NCI-H146 treated with DMSO at 0.1 percent for 48 hours (cell line): ENCODE measurements around the gene GRIPAP1.

Source experiments
- DNase-seq: peaks from one replicate; lab custom pipeline; 2025; ENCODE audit not compliant: unreplicated experiment; lab: John Stamatoyannopoulos, UW

Gene GRIPAP1, protein sequence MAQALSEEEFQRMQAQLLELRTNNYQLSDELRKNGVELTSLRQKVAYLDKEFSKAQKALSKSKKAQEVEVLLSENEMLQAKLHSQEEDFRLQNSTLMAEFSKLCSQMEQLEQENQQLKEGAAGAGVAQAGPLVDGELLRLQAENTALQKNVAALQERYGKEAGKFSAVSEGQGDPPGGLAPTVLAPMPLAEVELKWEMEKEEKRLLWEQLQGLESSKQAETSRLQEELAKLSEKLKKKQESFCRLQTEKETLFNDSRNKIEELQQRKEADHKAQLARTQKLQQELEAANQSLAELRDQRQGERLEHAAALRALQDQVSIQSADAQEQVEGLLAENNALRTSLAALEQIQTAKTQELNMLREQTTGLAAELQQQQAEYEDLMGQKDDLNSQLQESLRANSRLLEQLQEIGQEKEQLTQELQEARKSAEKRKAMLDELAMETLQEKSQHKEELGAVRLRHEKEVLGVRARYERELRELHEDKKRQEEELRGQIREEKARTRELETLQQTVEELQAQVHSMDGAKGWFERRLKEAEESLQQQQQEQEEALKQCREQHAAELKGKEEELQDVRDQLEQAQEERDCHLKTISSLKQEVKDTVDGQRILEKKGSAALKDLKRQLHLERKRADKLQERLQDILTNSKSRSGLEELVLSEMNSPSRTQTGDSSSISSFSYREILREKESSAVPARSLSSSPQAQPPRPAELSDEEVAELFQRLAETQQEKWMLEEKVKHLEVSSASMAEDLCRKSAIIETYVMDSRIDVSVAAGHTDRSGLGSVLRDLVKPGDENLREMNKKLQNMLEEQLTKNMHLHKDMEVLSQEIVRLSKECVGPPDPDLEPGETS

DNA sequence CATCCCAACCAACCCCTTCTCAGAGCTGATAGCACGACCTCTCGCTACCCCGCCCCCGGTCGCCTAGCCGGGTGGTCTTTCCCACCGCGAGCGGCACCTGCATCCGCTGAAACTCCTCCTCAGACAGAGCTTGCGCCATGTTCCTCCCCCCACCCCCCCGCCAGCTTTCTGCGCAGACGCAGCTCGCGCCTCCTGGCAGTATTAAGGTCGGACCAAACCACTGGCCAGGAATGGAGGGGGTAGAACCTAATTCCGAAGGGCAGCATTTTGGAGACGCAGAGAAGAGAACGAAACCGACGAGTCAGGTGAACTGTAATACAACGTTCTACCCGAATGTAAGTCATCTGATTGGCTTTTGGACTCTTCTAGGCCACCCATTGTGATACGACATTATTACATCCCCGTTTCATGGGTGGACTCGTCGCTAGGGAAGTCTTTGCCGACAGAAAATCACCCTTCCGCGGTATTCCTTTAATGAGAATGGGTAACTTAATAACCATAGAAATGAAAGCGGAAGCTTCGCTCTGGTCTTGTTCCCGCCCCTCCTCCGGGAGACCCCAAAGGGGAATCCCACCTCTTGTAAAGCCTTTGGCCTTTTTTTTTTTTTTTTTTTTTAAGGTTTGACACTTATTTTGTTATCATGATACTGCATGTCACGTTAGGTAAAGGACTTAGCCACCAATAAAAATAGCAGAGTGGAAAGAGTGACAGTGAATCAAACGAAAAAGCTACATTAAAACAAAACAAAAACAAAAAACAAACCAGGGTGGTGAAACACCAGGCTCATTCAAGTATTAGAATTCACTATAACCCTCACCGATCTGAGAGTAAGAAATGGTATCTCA, at the start of gene GRIPAP1:
Gene GRIPAP1 (minus strand): TSS at position 174 of the 845 bp plus-strand sequence. CDS start 35 bp downstream, at position 139.
- peak; percentile 79 for DNase-seq

DNA sequence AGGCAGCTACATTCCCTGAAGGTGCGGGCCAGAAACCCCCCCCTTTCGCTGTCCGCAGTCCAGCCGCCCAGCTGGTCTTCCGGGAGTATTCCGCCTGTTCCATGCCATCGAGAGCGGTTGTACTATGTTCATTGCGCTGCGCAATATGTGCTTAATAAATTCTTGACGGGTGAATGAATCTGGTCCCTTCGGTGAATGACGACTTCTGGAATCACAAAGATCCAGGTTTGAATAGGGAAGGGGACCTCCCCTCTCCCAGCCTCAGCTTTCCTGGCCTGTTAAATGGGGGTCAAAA, 41.9 kb upstream of the GRIPAP1 start:
- DNase-seq = no peak

DNA sequence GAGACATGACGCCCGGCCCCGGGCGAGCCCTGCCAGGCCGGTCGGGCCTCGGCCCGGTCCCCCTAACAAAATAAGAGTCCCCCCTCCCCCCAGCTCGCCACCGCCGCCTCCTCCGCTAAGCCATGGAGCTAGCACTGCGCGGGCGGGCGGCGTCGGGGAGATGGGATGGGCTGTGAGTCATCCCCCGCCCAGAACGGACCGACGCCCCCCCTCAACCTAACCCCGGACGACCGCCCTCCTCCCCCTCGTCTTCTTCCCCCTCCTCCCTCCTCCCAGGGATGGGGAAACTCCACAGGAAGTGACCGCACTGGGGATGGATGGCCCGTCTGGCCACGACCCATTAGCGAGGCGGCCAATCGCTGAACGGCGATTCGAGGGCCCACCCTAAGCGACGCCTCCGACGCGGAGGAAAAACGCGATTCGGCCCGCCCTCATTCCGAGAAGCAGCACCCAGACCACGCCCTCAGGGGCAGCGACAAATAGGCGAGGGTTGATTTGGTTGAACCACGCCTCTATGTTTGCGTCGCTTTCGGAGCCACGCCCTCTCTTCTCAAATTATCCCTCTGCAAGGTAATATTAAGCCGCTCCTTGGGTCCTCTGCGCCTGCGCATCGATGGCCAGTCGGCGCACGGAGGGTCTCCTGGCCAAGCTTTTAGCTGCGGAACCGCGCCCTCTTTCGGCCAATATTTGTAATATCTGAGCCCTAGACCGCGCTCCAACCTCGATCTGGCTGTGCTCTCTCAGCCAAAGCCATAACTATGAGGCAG, 41.3 kb upstream of the GRIPAP1 start, which contains the start of gene TFE3:
Gene TFE3 (minus strand): TSS at position 138 of the 767 bp plus-strand sequence. CDS start 131 bp downstream, at position 7.
- peak; percentile 94 for DNase-seq

DNA sequence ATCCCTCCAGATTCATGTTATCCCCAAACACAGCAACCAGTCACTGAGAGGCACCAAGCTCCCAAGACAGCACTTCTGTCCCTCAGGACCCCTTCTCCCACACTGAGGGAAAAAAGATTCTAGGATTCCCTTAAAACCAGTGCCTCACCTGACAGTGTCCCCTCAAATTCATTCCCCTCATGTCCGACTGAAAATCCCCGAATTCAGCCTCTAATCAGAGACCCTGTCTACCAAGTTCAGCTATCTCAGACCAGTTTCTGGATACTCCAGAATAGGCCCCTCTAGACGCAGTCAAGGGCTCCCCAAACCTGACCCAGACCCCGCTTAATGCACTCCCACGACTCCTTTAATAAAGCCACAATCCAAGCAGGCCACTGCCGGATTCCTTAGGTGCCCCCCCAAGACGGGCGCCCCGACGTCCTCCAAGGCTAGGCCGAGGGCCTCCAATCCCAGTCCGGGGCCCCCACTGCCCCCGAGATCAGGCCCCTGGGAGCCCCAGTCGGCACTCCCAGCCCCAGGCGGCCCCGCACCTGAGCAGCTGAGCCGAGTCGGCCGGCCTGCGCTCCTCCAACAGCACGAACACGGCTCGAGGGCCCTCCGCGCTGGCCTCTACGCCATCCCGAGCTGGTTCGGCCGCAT, 40.6 kb upstream of the GRIPAP1 start:
- no peak for DNase-seq

DNA sequence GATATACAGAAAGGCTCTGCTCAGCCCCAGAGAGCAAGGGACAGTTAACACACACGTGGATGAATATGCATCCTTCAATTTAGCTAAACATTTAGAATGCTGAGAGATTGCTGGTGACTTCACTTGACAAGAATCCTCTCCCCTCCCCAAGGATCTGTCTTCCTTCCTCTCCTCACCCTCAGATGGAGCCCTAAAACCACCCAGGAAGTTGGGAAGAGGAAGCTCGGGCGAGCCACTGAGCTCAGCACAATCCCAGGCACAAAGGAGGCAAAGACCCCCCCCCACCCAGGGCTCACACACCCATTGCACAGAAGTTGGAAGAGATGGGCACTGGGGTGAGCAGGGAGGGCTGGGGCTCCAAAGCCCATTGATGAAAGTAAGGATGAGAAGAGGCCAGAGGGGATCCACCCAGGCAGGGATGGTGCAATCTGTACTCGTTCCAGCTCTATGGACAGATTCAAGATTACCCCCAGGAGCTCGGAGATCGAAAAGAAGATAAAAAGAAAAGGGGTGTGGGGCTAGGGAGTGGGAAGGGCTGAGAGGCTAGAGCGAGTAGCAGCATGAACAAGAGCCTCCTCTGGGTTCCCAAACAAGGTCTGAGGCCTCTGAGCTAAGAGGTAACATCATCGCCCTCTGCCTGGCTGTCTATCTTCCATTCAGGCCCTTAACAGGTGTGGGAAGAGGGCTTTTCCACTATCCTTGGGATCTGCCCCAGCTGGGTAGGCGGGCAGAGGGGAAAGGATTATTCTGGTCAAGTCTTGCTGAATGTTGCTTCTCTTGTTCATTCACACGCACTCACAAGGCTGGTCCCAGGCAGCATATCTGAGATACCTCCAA, 39.9 kb upstream of the GRIPAP1 start:
- DNase-seq = no peak

DNA sequence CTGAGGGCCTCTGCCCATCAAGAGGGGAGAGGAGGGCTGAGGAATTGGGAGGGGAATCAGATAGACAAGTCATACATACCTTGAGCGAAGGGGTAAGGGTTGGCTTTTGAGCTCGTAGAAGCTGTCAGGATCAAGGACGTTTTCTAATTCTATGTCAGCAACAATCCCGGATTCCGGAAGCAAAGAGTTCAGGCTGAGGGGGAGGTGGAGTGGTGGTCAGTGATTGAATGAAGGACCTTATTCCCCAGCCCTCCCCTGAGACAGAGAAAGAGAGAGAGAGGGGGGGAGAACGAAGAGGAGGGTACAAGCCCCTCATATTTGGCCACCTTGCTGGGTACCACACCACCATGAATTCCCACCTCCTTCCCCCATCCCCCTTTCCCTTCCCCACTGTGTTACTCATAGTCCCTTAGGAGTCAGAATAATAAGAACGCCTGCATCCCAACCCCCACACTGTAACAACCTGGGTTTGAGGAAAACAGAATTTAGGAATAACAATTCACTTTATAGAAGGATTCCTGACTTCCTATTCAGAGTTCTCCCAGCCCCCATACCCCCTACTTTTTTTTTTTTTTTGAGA, 38.4 kb upstream of the GRIPAP1 start:
- DNase-seq = no peak

DNA sequence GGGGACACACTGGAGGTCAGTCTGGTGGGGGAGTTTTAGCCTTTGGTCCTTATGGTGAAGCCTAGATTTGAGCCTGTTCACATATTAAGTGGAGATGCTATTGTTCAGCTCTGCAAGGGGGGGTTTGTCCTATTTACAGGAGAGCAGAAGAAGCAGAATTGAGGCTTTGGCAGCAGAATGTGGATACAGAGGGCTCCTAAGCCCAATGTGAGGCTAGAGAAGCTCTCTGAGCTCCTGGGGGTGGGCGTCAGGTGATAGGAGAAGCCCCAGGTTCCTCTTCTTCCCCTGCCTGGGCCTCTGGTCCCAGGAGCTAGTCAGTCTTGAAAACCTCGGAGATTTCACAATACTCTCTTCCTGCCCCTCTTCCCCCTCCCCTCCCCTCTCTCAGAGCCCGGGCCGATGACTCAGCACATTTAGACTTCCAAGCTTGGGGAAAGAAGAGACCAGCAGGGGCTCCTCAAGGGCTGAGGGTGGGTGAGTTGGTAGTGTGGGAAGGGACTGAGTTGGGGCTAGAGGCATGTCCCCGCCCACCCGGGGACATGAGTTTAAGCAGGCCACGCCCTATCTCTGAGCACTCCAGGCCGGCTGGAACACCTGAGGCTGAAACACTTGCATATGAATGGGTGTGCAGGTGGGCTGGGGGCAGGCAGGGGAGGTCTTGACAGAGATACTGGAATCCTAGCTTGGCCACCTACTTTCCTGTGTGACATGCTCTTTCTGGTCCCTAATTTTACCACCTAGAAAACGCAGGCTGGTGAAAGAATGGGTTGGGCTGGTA, 37.7 kb upstream of the GRIPAP1 start:
- no peak for DNase-seq

DNA sequence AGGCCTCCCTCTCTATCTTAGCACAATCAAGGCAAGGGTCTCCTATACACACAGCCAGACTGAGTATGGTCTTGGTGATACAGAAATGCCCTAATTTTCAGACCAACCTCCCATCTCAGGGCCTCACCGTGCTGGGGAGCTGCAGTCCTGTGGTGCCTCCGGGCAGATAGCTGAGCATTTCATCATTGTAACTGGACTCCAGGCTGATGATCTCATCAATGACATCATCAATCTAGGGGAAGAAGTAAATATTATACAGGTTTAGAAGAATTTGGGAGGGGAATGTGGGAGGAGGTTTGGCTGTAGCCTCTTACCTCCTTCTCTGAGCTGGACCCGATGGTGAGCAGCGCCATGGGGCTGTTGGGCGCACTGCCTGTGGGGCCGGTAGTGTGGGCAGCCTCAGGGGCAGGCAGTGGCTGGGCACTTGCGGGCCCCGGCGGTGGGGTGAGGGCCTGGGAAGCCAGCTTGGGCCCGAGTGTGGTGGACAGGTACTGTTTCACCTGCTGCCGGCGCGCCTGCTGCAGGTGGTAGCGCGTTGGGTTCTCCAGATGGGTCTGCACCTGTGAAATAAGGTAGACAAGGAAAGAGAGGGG, 35.9 kb upstream of the GRIPAP1 start:
- no peak for DNase-seq

DNA sequence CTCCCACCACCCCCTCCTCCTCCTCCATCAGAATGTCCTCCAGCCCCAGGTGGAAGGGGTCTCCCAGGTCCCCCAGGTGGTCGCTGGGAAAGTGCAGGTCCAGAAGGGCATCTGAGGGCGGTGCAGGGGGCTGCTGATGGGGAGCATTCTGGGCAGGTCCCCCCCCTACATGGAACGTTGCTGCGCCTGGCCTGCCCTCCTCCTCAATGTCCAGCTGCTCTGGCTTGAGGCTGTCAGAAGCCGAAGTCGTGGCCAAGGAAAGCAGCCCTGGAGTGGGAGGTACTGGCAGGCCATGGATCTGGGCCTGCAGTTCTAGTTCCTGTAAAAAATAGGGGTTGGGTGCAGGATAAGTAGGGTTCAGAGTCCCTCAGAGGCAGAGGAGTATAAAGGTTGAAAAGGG, 28.2 kb upstream of the GRIPAP1 start:
- no peak for DNase-seq

DNA sequence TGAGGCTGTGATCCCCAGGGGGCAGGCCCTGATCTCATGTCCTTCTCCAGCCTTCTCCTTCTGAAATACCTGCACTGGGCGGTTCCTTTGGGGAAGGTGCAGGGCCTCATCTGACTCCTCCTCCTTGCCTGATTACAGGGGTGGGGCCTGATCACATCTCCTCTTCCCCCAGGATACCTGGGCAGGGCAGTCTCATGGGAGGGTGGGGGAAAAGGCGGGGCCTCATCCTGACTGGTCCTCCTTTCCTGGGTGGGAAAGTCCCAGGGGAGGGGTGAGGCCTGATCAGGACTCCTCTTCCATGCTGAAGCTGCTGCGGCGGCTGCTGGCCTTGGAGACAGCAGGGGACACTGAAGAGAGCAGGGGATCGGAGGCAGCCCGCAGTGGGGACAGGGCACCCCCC, 27.8 kb upstream of the GRIPAP1 start:
- no peak for DNase-seq

DNA sequence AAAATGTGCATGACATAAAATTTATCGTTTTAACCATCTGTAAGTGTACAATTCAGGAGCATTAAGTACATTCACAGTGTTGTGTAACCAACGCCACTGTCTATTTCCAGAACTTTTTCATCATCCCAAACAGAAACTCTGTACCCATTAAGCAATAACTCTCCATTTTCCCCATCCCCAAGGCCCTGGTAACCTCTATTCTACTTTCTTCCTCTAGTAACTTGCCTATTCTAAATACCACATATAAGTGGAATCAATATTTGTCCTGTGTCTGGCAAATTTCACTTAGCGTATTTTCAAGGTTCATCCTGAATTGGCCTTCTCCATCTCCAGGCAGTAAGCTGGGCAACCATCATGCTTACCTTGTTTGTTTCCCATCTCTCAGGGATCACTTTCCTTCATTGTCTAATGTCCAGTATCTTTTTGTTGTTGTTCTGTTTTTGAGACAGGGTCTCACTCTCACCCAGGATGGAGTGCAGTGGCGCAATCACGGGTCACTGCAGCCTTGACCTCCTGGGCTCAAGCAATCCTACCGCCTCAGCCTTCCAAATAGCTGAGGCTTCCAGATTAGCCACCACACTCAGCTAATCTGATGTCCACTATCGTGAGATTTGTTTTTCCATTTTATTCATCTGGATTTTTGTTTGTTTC, 17.7 kb upstream of the GRIPAP1 start:
- DNase-seq = no peak

DNA sequence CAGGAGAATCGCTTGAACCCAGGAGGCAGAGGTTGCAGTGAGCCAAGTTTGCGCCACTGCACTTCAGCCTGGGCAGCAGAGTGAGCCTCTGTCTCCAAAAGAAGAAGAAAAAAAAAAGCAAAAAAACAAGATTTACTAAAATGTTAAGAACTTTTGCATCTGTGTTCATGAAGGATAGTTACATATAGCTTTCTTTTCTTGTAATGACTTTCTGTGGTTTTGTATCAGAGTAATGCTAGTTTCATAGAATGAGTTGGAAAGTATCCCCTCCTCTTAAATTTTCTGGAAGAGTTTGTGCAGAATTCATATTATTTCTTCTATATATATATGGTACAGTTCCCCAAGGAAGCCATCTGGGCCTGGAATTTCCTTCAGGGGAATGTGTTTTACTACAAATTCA, 17.0 kb upstream of the GRIPAP1 start:
- DNase-seq = no peak

DNA sequence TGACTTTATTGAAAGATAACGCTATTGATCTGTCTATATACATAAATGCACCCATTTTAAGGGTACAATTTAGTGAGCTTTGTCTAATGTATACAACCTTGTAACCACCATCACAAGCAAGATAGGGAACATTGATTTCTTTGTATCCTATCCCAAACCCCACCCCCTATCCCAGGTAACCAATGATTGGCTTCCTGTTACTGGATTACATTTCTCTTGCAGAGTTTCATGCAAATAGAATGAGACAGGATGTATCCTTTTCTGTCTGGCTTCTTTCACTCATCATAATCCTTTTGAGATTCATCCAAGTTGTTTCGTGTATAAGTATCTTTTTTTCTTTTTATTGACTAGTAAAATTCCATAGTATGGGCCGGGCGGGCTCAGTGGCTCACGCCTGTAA, 1.6 kb upstream of the GRIPAP1 start:
- DNase-seq = no peak

DNA sequence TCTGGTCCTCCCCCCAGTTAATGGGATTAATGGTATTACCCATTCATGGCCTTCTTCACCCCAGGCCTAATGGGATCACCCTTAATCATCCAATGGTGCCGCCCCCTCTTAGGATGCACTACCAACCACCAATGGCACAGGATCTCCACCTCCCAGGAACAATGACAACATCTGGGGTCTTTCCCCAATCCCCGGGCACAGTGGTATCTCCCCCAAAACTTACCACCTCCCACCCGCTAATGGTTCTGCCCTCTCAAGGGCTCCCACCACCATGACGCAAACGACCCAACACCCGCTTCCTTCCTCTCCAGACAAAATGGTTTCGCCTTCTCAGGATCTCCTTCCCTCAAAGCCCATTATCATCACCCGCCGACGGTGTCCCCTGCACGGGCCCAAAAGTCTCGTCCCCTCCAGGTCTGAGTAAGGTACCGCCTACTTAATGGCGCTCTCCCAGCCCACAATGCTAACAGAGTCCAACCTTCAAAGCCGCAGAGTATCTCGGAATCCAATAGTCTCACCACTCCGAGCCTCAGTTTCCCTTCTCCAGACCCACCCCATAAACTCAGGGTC, 458 bp downstream of the GRIPAP1 start:
- DNase-seq = peak; percentile 22

DNA sequence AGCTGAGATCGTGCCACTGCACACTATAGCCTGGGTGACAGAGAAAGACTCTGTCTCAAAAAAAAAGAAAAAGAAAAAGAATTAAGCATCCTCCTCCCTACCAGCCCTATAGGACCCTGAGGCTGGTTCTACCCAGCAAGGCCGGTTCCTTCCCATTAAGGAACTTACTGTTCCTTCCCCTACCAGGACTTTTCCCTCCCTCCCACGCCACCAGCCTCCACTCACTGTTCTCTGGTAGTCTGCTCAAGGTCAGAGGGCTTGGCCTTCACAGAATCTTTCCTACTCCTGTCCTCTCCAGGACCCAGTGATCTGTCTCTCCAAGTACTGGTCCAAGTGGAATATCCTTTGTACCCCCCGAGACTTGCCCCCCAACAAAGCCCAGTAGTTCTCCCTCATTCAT, 1.4 kb downstream of the GRIPAP1 start:
- no peak for DNase-seq

DNA sequence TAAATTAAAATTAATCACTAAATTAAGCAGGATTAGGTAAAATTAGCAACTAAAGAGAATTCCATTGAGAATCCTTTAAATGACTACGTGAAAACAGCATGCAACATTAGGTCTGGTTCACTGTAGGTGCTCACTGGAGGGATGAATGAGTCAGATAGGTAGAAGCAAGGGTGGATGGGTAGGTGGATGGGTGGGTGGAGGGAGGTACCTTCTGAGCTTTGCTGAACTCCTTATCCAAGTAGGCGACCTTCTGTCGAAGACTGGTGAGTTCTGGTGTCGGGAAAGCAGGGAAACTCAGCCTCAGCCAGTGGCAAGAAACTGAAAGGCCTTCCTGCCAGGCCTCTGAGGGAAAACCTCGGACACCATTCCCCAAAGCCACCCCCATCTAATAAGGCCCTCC, 3.0 kb downstream of the GRIPAP1 start:
- DNase-seq = no peak

DNA sequence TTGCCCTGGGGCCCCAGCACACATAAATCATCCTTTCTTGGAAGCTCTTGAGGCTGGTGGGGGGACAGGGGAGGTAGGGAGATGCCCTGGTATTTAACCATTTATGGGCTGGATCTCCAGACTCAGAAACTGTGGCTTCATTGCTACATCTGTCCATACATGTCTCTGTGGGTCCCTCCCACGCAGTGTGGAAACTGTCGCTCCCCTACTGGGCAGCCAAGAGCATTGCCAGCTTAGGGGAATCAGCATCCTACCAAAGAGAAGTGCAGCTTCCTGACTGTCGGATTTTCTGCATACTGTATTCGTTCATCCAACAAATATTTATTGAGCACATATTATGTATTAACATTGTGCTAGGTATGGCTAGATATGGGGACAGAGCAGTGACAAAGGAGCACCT, 3.7 kb downstream of the GRIPAP1 start:
- no peak for DNase-seq
